IMR-90 (cell line): ENCODE data around the gene MID1. TPM values are rescaled to one million over a fixed set of nuclear protein-coding genes. Genes with fewer than 3 reads are reported as not detected.

Source experiments
- ATAC-seq: fragments of 200-7000 bp; cut with Tn5 transposase; 2 replicates; pipeline ENCODE4 v1.9.1; 2020; ENCODE audit warnings: low read depth, mild to moderate bottlenecking, moderate library complexity
- BruUV-seq: library from RNA; stranded (reverse); fragments of 400-500 nt; replicated peaks from 2 replicates; lab custom pipeline; 2021; lab: Mats Ljungman, UMichigan
- CTCF ChIA-PET: fragments of 300-600 bp; formaldehyde crosslinking; extraction: SDS; loops from one replicate; lab custom pipeline; 2021; ENCODE audit warnings: antibody characterized with exemption; lab: Yijun Ruan, JAX
- POLR2A ChIA-PET: fragments of 300-600 bp; sonication (Branson Sonifier 250); formaldehyde crosslinking; loops from one replicate; lab custom pipeline; 2022; ENCODE audit warnings: antibody characterized with exemption; ENCODE audit not compliant: unreplicated experiment; lab: Charles Lee
- DNase-seq: peaks from one replicate; pipeline ENCODE4 v3.0.0; 2013
- H2AFZ ChIP-seq: replicated peaks from 2 replicates; pipeline ENCODE3; 2013; ENCODE audit warnings: low read length, mild to moderate bottlenecking; ENCODE audit not compliant: poor library complexity
- H2AK5ac ChIP-seq: 2 replicates; pipeline ENCODE4 v1.6.1; 2013; ENCODE audit warnings: low read depth, low read length, inconsistent platforms
- H2AK9ac ChIP-seq: replicated peaks from 2 replicates; pipeline ENCODE3; 2013; ENCODE audit warnings: mild to moderate bottlenecking, low read depth, low read length, moderate library complexity; ENCODE audit not compliant: poor library complexity
- H2BK120ac ChIP-seq: 2 replicates; pipeline ENCODE4 v1.6.1; 2013; ENCODE audit warnings: low read depth, low read length, inconsistent platforms
- H2BK15ac ChIP-seq: 3 replicates; pipeline ENCODE4 v1.6.1; 2013; ENCODE audit warnings: low read depth, low read length, inconsistent platforms
- H2BK20ac ChIP-seq: 2 replicates; pipeline ENCODE4 v1.6.1; 2013; ENCODE audit warnings: low read depth, mild to moderate bottlenecking, inconsistent platforms, low read length, moderate library complexity
- H2BK5ac ChIP-seq: 2 replicates; pipeline ENCODE4 v1.6.1; 2013; ENCODE audit warnings: mild to moderate bottlenecking, low read depth, low read length, inconsistent platforms; ENCODE audit not compliant: poor library complexity, severe bottlenecking
- H3K14ac ChIP-seq: replicated peaks from 2 replicates; pipeline ENCODE4 v1.6.1; 2013; ENCODE audit warnings: low read depth, low read length, inconsistent platforms
- H3K18ac ChIP-seq: 2 replicates; pipeline ENCODE4 v1.6.1; 2013; ENCODE audit warnings: low read depth, low read length, control low read depth
- H3K23ac ChIP-seq: 2 replicates; pipeline ENCODE4 v1.6.1; 2013; ENCODE audit warnings: low read depth, low read length, inconsistent platforms
- H3K27ac ChIP-seq: 2 replicates; pipeline ENCODE4 v1.5.1; 2013; ENCODE audit warnings: mild to moderate bottlenecking, control low read depth, low read length; ENCODE audit not compliant: insufficient read depth
- H3K27me3 ChIP-seq: 2 replicates; pipeline ENCODE4 v1.6.1; 2013; ENCODE audit warnings: low read length; ENCODE audit not compliant: control insufficient read depth, insufficient read depth
- H3K36me3 ChIP-seq: 2 replicates; pipeline ENCODE4 v1.6.1; 2013; ENCODE audit warnings: low read length, mixed read lengths; ENCODE audit not compliant: control insufficient read depth, insufficient read depth
- H3K4ac ChIP-seq: 2 replicates; pipeline ENCODE4 v1.6.1; 2013; ENCODE audit warnings: low read depth, low read length, inconsistent platforms
- H3K4me1 ChIP-seq: 2 replicates; pipeline ENCODE4 v1.6.1; 2013; ENCODE audit warnings: low read length, mixed read lengths; ENCODE audit not compliant: control insufficient read depth, insufficient read depth
- H3K4me2 ChIP-seq: 2 replicates; pipeline ENCODE4 v1.6.1; 2013; ENCODE audit warnings: low read depth, mild to moderate bottlenecking, control low read depth, low read length, moderate library complexity
- H3K4me3 ChIP-seq: 2 replicates; pipeline ENCODE4 v1.5.1; 2013; ENCODE audit warnings: low read depth, mild to moderate bottlenecking, control low read depth, low read length, moderate library complexity; ENCODE audit not compliant: insufficient read depth
- H3K56ac ChIP-seq: 2 replicates; pipeline ENCODE4 v1.6.1; 2013; ENCODE audit warnings: low read length, inconsistent platforms; ENCODE audit not compliant: insufficient read depth; ENCODE audit errors: extremely low read depth
- H3K79me1 ChIP-seq, 2 experiments: 2 replicates each; pipeline ENCODE4 v1.6.1; 2013; ENCODE audit warnings: low read length in 2 of 2, inconsistent platforms in 1 of 2, low read depth in 1 of 2
- H3K9ac ChIP-seq: 2 replicates; pipeline ENCODE4 v1.6.1; 2013; ENCODE audit warnings: low read depth, low read length, control low read depth
- H3K9me1 ChIP-seq: 2 replicates; pipeline ENCODE4 v1.6.1; 2013; ENCODE audit warnings: low read length, inconsistent platforms; ENCODE audit not compliant: insufficient read depth
- H3K9me3 ChIP-seq: 2 replicates; pipeline ENCODE4 v1.6.1; 2013; ENCODE audit warnings: low read length; ENCODE audit not compliant: control insufficient read depth, insufficient read depth
- H4K20me1 ChIP-seq: 2 replicates; pipeline ENCODE4 v1.6.1; 2013; ENCODE audit warnings: low read length, inconsistent platforms; ENCODE audit not compliant: insufficient read depth
- H4K5ac ChIP-seq: 2 replicates; pipeline ENCODE4 v1.6.1; 2013; ENCODE audit warnings: mild to moderate bottlenecking, low read depth, low read length, control low read depth
- H4K8ac ChIP-seq, 2 experiments: 2 replicates each; pipeline ENCODE4 v1.6.1; 2013; ENCODE audit warnings: low read depth in 2 of 2, low read length in 2 of 2, control low read depth in 1 of 2, inconsistent platforms in 1 of 2
- H4K91ac ChIP-seq: 2 replicates; pipeline ENCODE4 v1.6.1; 2013; ENCODE audit warnings: low read depth, low read length, inconsistent platforms; ENCODE audit not compliant: insufficient read depth
- RFX5 ChIP-seq: IDR thresholded peaks from 2 replicates; pipeline ENCODE4 v1.8.0; 2012; ENCODE audit warnings: low read depth, mild to moderate bottlenecking, low read length, moderate library complexity
- whole genome bisulfite sequencing, 2 experiments: methylation state at CpG; one replicate each; pipeline versions ENCODE4 v1.1.5 to v1.1.7; 2013; ENCODE audit warnings: missing lambda C conversion rate in 2 of 2; ENCODE audit not compliant: insufficient read length in 1 of 2; ENCODE audit errors: extremely low coverage in 2 of 2; 5-methylcytosine and 5-hydroxymethylcytosine counted together
- dilution Hi-C: fragments of 300-500 bp; cut with HindIII; formaldehyde crosslinking; loops from one replicate; pipeline ENCODE4 v1.14.3; 2018; ENCODE audit warnings: low sequenced_read_pairs; ENCODE audit not compliant: unreplicated experiment
- in situ Hi-C: fragments of 300-500 bp; cut with MboI; formaldehyde crosslinking; loops from 3 replicates; pipeline ENCODE4 v1.14.3; 2019; ENCODE audit warnings: low sequenced_read_pairs, inconsistent platforms, mixed read lengths
- intact Hi-C: fragments of 100-400 bp; cut with micrococcal nuclease; formaldehyde crosslinking; loops from 2 replicates; pipeline ENCODE4 v1.10.0; 2022
- polyA plus RNA-seq, 3 experiments: library from polyadenylated mRNA; depleted of rRNA; stranded (reverse); fragments of >200 nt; gene quantifications; 2 replicates each; pipeline ENCODE4 v1.2.3, GENCODE V29; 2012; ENCODE audit warnings: low replicate concordance in 1 of 3
- total RNA-seq: library from RNA; depleted of rRNA; stranded (reverse); fragments of >200 nt; gene quantifications from 2 replicates; pipeline ENCODE4 v1.2.3, GENCODE V29; 2012
- TF ChIP-seq, protein P1 (sequence below): fragments of 150-350 bp; IDR thresholded peaks from 2 replicates; pipeline ENCODE4 v1.6.1; 2017; ENCODE audit warnings: mild to moderate bottlenecking, antibody characterized with exemption, low read length, low read depth

The MID1 gene
- total and polyA plus RNA-seq, 2 of the 4 experiments (the other 2 are of a cell fraction): 37.2 to 106 TPM

GRCh38 chrX:10447564-10448214 is 172.7 kb downstream of the MID1 start:
- Histone ChIP-seq H2AFZ (no peak overlapping the region), H4K8ac (no peak overlapping the region)

More at GRCh38 chrX:10447564-10448214, 172.7 kb downstream of the MID1 start:
- Histone ChIP-seq H3K4me1 (peaks cover 5% of the 10 kb centered on the region), H3K36me3 (peaks cover 5% of the 10 kb centered on the region), H3K79me1 (peaks cover 0 to 4% of the 10 kb centered on the region in 2 experiments; a peak in 1 of 4 replicates), H3K9me3 (no peaks in the 10 kb centered on the region; the same call in 1 of the 2 replicates), H3K14ac (no peak overlapping the region), H2BK20ac (peak overlapping the region; percentile 63; the same call in 1 of the 2 replicates), H2AK5ac (no peak overlapping the region), H2BK120ac (no peak overlapping the region), H3K4me3 (no peak overlapping the region), H3K18ac (peak overlapping the region; percentile 66; the same call in 1 of the 2 replicates), H3K4ac (no peak overlapping the region), H2BK15ac (no peak overlapping the region), H2AK9ac (no peak overlapping the region), H4K91ac (no peak overlapping the region), H3K23ac (no peak overlapping the region), H3K4me2 (no peak overlapping the region), H3K56ac (no peak overlapping the region), H4K5ac (peak overlapping the region; percentile 83), H3K9me1 (no peaks in the 10 kb centered on the region), H3K27ac (no peak overlapping the region; the same call in 1 of the 2 replicates), H4K20me1 (no peaks in the 10 kb centered on the region), H2BK5ac (peak overlapping the region; percentile 39), H3K27me3 (no peaks in the 10 kb centered on the region), H3K9ac (no peak overlapping the region)
- TF ChIP-seq RFX5: no peak
- TF ChIP-seq, protein P1, sequence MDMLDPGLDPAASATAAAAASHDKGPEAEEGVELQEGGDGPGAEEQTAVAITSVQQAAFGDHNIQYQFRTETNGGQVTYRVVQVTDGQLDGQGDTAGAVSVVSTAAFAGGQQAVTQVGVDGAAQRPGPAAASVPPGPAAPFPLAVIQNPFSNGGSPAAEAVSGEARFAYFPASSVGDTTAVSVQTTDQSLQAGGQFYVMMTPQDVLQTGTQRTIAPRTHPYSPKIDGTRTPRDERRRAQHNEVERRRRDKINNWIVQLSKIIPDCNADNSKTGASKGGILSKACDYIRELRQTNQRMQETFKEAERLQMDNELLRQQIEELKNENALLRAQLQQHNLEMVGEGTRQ: 0 out of 2 replicates have a peak, but pooled peaks have one; percentile 6
- peak; percentile 53 for DNase-seq
- ChIA-PET POLR2A (no interaction called here), CTCF (no interaction called here)
- WGBS, 2 experiments: no CpG with 5 or more reads among the region's 4 CpGs
- BruUV-seq: no TSS peak
- no peak; the same call in 1 of the 2 replicates for ATAC-seq
- dilution Hi-C loops: no loop called here
- in situ Hi-C loops: no loop called here
- intact Hi-C loops: loop anchor here (10.0 kb wide), 1 partner anchor 253 kb away; no protein-coding TSS in a partner anchor
